Esophagus squamous epithelium (tissue), 4 donors: ENCODE measurements around the gene BOD1.

ENCODE experiments used
- CTCF ChIP-seq, 6 experiments: fragments of 450-650 bp in 4 of 6; fragments of 200-600 bp in 2 of 6; sonication (generic) in 2 of 6; IDR thresholded peaks; one replicate each; pipeline ENCODE4 v1.5.1; 2016 to 2019; ENCODE audit warnings: antibody characterized with exemption in 6 of 6, mild to moderate bottlenecking in 4 of 6, moderate library complexity in 4 of 6
- POLR2A ChIP-seq, 4 donors: fragments of 450-650 bp; IDR thresholded peaks; one replicate each; pipeline ENCODE4 v1.6.1; 2017; ENCODE audit warnings: antibody characterized with exemption in 4 of 4, mild to moderate bottlenecking in 4 of 4, moderate library complexity in 3 of 4

- TF ChIP-seq CTCF (IDR thresholded peaks at IDR 0.05) (no peak), POLR2A (IDR thresholded peaks at IDR 0.05) (no peak)
Observed at GRCh38 chr5:173577166-173577565, 39.3 kb downstream of the BOD1 start.
